Esophagus mucosa (tissue), 1 donor: ENCODE results near the gene GPATCH8. TPM values are rescaled to one million over a fixed set of nuclear protein-coding genes. Genes with fewer than 3 reads are reported as not detected.
"Not testable (repeated sequence)": the region's sequence is repeated elsewhere in the genome, so short reads cannot be mapped to it uniquely, and the experiment has no call there.

Experiments used
- ATAC-seq: fragments of 200-7000 bp; cut with Tn5 transposase; one replicate; pipeline ENCODE4 v1.9.1; 2020
- total RNA-seq: library from RNA; stranded (reverse); gene quantifications from one replicate; pipeline ENCODE4 v1.2.4, GENCODE V29; 2023
- donor health status: DM: yes; HTN: yes; CAD: no.

The GPATCH8 gene
- total RNA-seq, result 24.7 TPM

- peak; percentile 98 for ATAC-seq
These were observed at the start of gene GPATCH8 for GRCh38 chr17:44503147-44504029. TSS of gene GPATCH8 (minus strand) at chr17:44503406. CDS start at chr17:44503370, 36 bp downstream.

- ATAC-seq, result no peak
These were observed 49.2 kb upstream of the GPATCH8 start for GRCh38 chr17:44552361-44552760.

- no peak for ATAC-seq
These were observed 46.5 kb upstream of the GPATCH8 start for GRCh38 chr17:44549686-44550085.

GRCh38 chr17:44548376-44549230 is 45.4 kb upstream of the GPATCH8 start:
- ATAC-seq, result no peak

- no peak for ATAC-seq
These were observed 44.5 kb upstream of the GPATCH8 start for GRCh38 chr17:44547625-44548267.

GRCh38 chr17:44546671-44547606 is 43.7 kb upstream of the GPATCH8 start:
- ATAC-seq, result no peak

GRCh38 chr17:44543905-44544523 is 40.8 kb upstream of the GPATCH8 start:
- ATAC-seq, result no peak

GRCh38 chr17:44543213-44543904 is 40.2 kb upstream of the GPATCH8 start:
- no peak for ATAC-seq

- no peak for ATAC-seq
These were observed 38.8 kb upstream of the GPATCH8 start for GRCh38 chr17:44541884-44542581.

GRCh38 chr17:44540246-44541084 is 37.3 kb upstream of the GPATCH8 start:
- ATAC-seq, result no peak

GRCh38 chr17:44539673-44540072 is 36.5 kb upstream of the GPATCH8 start:
- ATAC-seq, result no peak

GRCh38 chr17:44537922-44538321 is 34.7 kb upstream of the GPATCH8 start:
- ATAC-seq, result not testable (repeated sequence)

GRCh38 chr17:44536090-44536953 is 33.1 kb upstream of the GPATCH8 start:
- ATAC-seq, result no peak

GRCh38 chr17:44533533-44534246 is 30.5 kb upstream of the GPATCH8 start:
- ATAC-seq, result peak; percentile 70

GRCh38 chr17:44530896-44531418 is 27.8 kb upstream of the GPATCH8 start:
- ATAC-seq, result no peak

GRCh38 chr17:44529864-44530263 is 26.7 kb upstream of the GPATCH8 start:
- peak; percentile 39 for ATAC-seq

GRCh38 chr17:44527954-44528353 is 24.7 kb upstream of the GPATCH8 start:
- no peak for ATAC-seq
